ENCODE data around the gene RPL35A. TPM values are rescaled to one million over a fixed set of nuclear protein-coding genes. Genes with fewer than 3 reads are reported as not detected.
"Not testable (repeated sequence)": the region's sequence is repeated elsewhere in the genome, so short reads cannot be mapped to it uniquely, and the experiment has no call there.

The RPL35A gene
- total and polyA plus RNA-seq, 9 of the 15 experiments (the other 6 are each of a cell fraction or from before 2014, with no cell fraction given) = 1,475 to 2,942 (median 2,367) TPM

DNA sequence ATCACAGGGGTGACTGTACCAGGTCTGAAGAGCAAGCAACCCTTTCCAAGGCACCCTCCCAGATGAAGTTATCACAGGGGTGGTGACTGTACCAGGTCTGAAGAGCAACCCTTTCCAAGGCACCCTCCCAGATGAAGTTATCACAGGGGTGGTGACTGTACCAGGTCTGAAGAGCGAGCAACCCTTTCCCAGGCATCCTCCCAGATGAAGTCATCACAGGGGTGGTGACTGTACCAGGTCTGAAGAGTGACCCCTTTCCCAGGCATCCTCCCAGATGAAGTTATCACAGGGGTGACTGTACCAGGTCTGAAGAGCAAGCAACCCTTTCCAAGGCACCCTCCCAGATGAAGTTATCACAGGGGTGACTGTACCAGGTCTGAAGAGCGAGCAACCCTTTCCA lies 41.4 kb upstream of the RPL35A start:
- intact Hi-C loops (cut with micrococcal nuclease) = loop anchor here (5.0 to 10.0 kb wide), 3 partner anchors 144 to 314 kb away; no protein-coding TSS in a partner anchor
- H3K4me2 ChIP-seq (ENCODE audit: insufficient read depth, low read length); H2AFZ ChIP-seq (ENCODE audit: low read depth, low read length); H3K4me3 ChIP-seq; H3K9ac ChIP-seq (ENCODE audit: insufficient read depth in 1 of 2, low read depth in 2 of 2, low read length in 2 of 2); ATAC-seq; FAIRE-seq; H3K4me1 ChIP-seq (replicated peaks in 1 of 2; ENCODE audit: control insufficient read depth in 2 of 2, insufficient read depth in 2 of 2, low read length in 2 of 2); H3K79me2 ChIP-seq (ENCODE audit: control insufficient read depth, insufficient read depth, low read length); POLR2A ChIA-PET; CTCF ChIA-PET (ENCODE audit: low intra/inter-chr PET ratio); H3K36me3 ChIP-seq (ENCODE audit: control insufficient read depth, insufficient read depth, low read length); H3K27me3 ChIP-seq (ENCODE audit: control insufficient read depth in 2 of 2, insufficient read depth in 2 of 2, low read length in 2 of 2); BruUV-seq (replicated peaks); DNase-seq (ENCODE audit: extremely low read depth in 1 of 4, low spot score in 3 of 4); H4K20me1 ChIP-seq (replicated peaks; ENCODE audit: control insufficient read depth, insufficient read depth, low read length); H3K9me1 ChIP-seq (ENCODE audit: control insufficient read depth, insufficient read depth, low read length); in situ Hi-C loops (cut with MboI); H3K9me3 ChIP-seq (replicated peaks; ENCODE audit: control insufficient read depth, insufficient read depth, low read depth, low read length); H3K27ac ChIP-seq (ENCODE audit: extremely low read depth, low read depth, low read length): not testable (repeated sequence)
- WGBS (ENCODE audit: insufficient coverage, low coverage, missing lambda C conversion rate) = 32% methylated on average over 2 of the region's 2 CpGs

DNA sequence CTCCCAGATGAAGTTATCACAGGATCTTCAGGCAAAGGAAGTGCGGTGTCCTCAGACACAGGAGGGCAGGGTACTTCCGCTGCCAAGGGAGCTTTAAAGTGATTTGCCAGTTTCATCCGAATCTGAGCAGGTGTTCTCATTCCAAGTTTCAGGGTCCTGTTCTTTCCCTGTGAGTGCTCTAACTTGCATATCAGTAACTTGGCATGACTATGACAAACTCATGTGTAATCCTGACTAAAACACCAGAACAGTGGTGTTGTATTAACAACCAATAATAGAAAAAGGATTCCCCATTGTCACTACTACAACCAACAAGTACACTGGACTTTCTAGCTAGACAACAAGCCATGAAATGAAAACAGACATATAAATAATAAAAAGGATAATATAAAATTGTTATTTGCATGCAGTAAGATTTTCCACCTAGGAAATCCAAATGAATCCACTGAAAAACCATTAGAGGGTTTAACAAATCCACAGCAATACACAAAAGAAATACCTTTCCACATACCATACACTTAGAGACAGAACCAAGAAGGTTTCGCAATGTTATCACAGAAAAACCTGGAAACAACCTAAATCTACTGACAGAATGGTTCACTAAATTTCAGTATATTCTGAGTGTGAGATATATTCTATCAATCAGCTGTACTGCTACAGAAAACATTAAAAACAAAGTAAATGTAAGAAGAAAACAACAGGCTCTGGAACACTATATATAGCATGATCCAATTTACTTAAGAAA lies 40.9 kb upstream of the RPL35A start:
- Histone ChIP-seq H3K4me2 (ENCODE audit: insufficient read depth, low read length) (no peak overlapping the region), H3K27me3 (ENCODE audit: control insufficient read depth in 2 of 2, insufficient read depth in 2 of 2, low read length in 2 of 2) (no peaks in the 10 kb centered on the region), H3K9me3 (replicated peaks; ENCODE audit: control insufficient read depth, insufficient read depth, low read depth, low read length) (no peaks in the 10 kb centered on the region), H4K20me1 (replicated peaks; ENCODE audit: control insufficient read depth, insufficient read depth, low read length) (no peaks in the 10 kb centered on the region), H3K27ac (ENCODE audit: extremely low read depth, low read depth, low read length) (no peak overlapping the region), H3K9ac (ENCODE audit: insufficient read depth in 1 of 2, low read depth in 2 of 2, low read length in 2 of 2) (no peak overlapping the region), H3K4me1 (replicated peaks in 1 of 2; ENCODE audit: control insufficient read depth in 2 of 2, insufficient read depth in 2 of 2, low read length in 2 of 2) (peaks cover 6% of the 10 kb centered on the region in 2 experiments; a peak in 3 of 5 replicates), H3K79me2 (ENCODE audit: control insufficient read depth, insufficient read depth, low read length) (no peaks in the 10 kb centered on the region), H3K36me3 (ENCODE audit: control insufficient read depth, insufficient read depth, low read length) (no peaks in the 10 kb centered on the region), H3K9me1 (ENCODE audit: control insufficient read depth, insufficient read depth, low read length) (no peaks in the 10 kb centered on the region), H3K4me3 (no peak overlapping the region), H2AFZ (ENCODE audit: low read depth, low read length) (no peak overlapping the region)
- ChIA-PET CTCF (ENCODE audit: low intra/inter-chr PET ratio) (no interaction called here), POLR2A (interaction anchor here (2.2 kb wide), 1 partner anchor 18 kb away, joined by 7 read pairs; no protein-coding TSS in a partner anchor)
- ATAC-seq (no peak), FAIRE-seq (no peak), DNase-seq (ENCODE audit: extremely low read depth in 1 of 4, low spot score in 3 of 4) (no peak)
- no TSS peak for BruUV-seq (replicated peaks)
- WGBS (ENCODE audit: insufficient coverage, low coverage, missing lambda C conversion rate) = 23% methylated on average over 4 of the region's 4 CpGs
- in situ Hi-C loops (cut with MboI) (no loop called here), intact Hi-C loops (cut with micrococcal nuclease) (loop anchor here (5.0 to 10.0 kb wide), 3 partner anchors 143 to 314 kb away; no protein-coding TSS in a partner anchor)
- TF ChIP-seq CEBPB (tag; IDR thresholded peaks at IDR 0.05) (peak; percentile 69), MEIS2 (IDR thresholded peaks at IDR 0.05; ENCODE audit: partially characterized antibody) (no peak)

All from K562 (cell line).